Activated gamma-delta T cell (primary cell): Measurements from ENCODE around the gene CXCR6.

Source experiments
- DNase-seq: peaks from one replicate; lab custom pipeline; 2025; lab: John Stamatoyannopoulos, UW

CXCR6 gene

GRCh38 chr3:45922039-45922326, 21.3 kb upstream of the CXCR6 start:
- no peak for DNase-seq

GRCh38 chr3:45922950-45923590, 20.2 kb upstream of the CXCR6 start:
- no peak for DNase-seq

- no peak for DNase-seq
These were observed 19.5 kb upstream of the CXCR6 start for GRCh38 chr3:45923755-45924154.

GRCh38 chr3:45927881-45928280, 15.4 kb upstream of the CXCR6 start:
- no peak for DNase-seq

GRCh38 chr3:45929042-45929679, 14.1 kb upstream of the CXCR6 start:
- no peak for DNase-seq

- DNase-seq: no peak
These were observed 11.8 kb upstream of the CXCR6 start for GRCh38 chr3:45931496-45931895.

- no peak for DNase-seq
These were observed 11.2 kb upstream of the CXCR6 start for GRCh38 chr3:45932112-45932511.

- no peak for DNase-seq
These were observed 9.7 kb upstream of the CXCR6 start for GRCh38 chr3:45933591-45933990.

GRCh38 chr3:45936261-45936660, 7.0 kb upstream of the CXCR6 start:
- DNase-seq: no peak

- DNase-seq: no peak
These were observed 5.8 kb upstream of the CXCR6 start for GRCh38 chr3:45937206-45938042.

- DNase-seq: no peak
These were observed 5.2 kb upstream of the CXCR6 start for GRCh38 chr3:45938043-45938435.

GRCh38 chr3:45938864-45939263, 4.4 kb upstream of the CXCR6 start:
- no peak for DNase-seq

GRCh38 chr3:45939341-45939771, 3.9 kb upstream of the CXCR6 start:
- DNase-seq: no peak

GRCh38 chr3:45940004-45940780, 3.1 kb upstream of the CXCR6 start:
- no peak for DNase-seq

- no peak for DNase-seq
These were observed 2.4 kb upstream of the CXCR6 start for GRCh38 chr3:45940781-45941365.

- DNase-seq: no peak
These were observed 1.0 kb upstream of the CXCR6 start for GRCh38 chr3:45942051-45942825.

GRCh38 chr3:45944830-45945620, 1.8 kb downstream of the CXCR6 start:
- no peak for DNase-seq

- DNase-seq: no peak
These were observed 3.0 kb downstream of the CXCR6 start for GRCh38 chr3:45946307-45946706.

- DNase-seq: no peak
These were observed 3.6 kb downstream of the CXCR6 start for GRCh38 chr3:45946875-45947274.

- no peak for DNase-seq
These were observed 4.1 kb downstream of the CXCR6 start for GRCh38 chr3:45947361-45947760.
